Tibial artery (tissue), 4 donors: ENCODE results near the gene LSMEM2.
A peak's percentile ranks its signal among the peaks of the same experiment; 100 is the strongest.

ENCODE experiments used
- DNase-seq, 2 donors: peaks; one replicate each; pipeline ENCODE4 v3.0.0-alpha.2; 2019
- H3K27ac ChIP-seq, 2 donors: fragments of 200-600 bp; sonication (generic) in 1 of 2; 1 replicate in 1 of 2; 2 replicates in 1 of 2; pipeline ENCODE4 v1.5.1; 2018 to 2019; ENCODE audit warnings: mild to moderate bottlenecking in 1 of 2
- H3K27me3 ChIP-seq, 2 donors: fragments of 200-600 bp; sonication (generic) in 1 of 2; one replicate each; pipeline versions ENCODE4 v1.5.1 to v1.6.0; 2016 to 2019
- H3K36me3 ChIP-seq, 3 donors: fragments of 200-600 bp; sonication (generic) in 2 of 3; one replicate each; pipeline ENCODE4 v1.5.1; 2016 to 2019; ENCODE audit warnings: mild to moderate bottlenecking in 2 of 3
- H3K4me1 ChIP-seq, 4 donors: fragments of 200-600 bp; sonication (generic) in 2 of 4; 1 replicate in 3 of 4; 2 replicates in 1 of 4; pipeline ENCODE4 v1.5.1; 2016 to 2019
- H3K4me3 ChIP-seq, 2 donors: fragments of 200-600 bp; sonication (generic) in 1 of 2; 1 replicate in 1 of 2; 2 replicates in 1 of 2; pipeline ENCODE4 v1.5.1; 2018 to 2019; ENCODE audit warnings: mild to moderate bottlenecking in 2 of 2
- H3K9me3 ChIP-seq, 3 donors: fragments of 200-600 bp; sonication (generic) in 1 of 3; one replicate each; pipeline ENCODE4 v1.5.1; 2016 to 2019
- CTCF ChIP-seq, 2 experiments: fragments of 200-600 bp in 1 of 2; fragments of 450-650 bp in 1 of 2; IDR thresholded peaks; one replicate each; pipeline ENCODE4 v1.5.1; 2017 to 2019; ENCODE audit warnings: antibody characterized with exemption in 2 of 2, mild to moderate bottlenecking in 1 of 2, moderate library complexity in 1 of 2
- intact Hi-C: fragments of 100-400 bp; cut with DNase I; formaldehyde crosslinking; loops from one replicate; pipeline ENCODE4 v1.15.0; 2023; ENCODE audit warnings: low total_unique reads

The LSMEM2 gene

GRCh38 chr3:50232303-50232702, 46.6 kb upstream of the LSMEM2 start:
- Histone ChIP-seq H3K27me3 (no peaks in the 10 kb centered on the region), H3K4me3 (no peak overlapping the region), H3K36me3 (no peaks in the 10 kb centered on the region), H3K4me1 (peaks cover 0 to 30% (median 11%) of the 10 kb centered on the region in 4 donors), H3K27ac (no peak overlapping the region), H3K9me3 (no peaks in the 10 kb centered on the region)
- intact Hi-C loops, result no loop called here
- DNase-seq, result no peak
- TF ChIP-seq CTCF (IDR thresholded peaks at IDR 0.05), result no peak

- H3K4me1 ChIP-seq, result peaks cover 0 to 32% (median 6%) of the 10 kb centered on the region in 4 donors
- H3K27me3 ChIP-seq, result no peaks in the 10 kb centered on the region
- DNase-seq, result no peak
- intact Hi-C loops, result no loop called here
- no peak overlapping the region for H3K4me3 ChIP-seq
- no peak for TF ChIP-seq CTCF (IDR thresholded peaks at IDR 0.05)
- no peak overlapping the region for H3K27ac ChIP-seq
- no peaks in the 10 kb centered on the region for H3K9me3 ChIP-seq
- no peaks in the 10 kb centered on the region for H3K36me3 ChIP-seq
Observed at GRCh38 chr3:50233176-50233575, 45.7 kb upstream of the LSMEM2 start.

- H3K4me1 ChIP-seq, result peaks cover 0 to 51% (median 30%) of the 10 kb centered on the region in 4 donors
- H3K36me3 ChIP-seq, result peaks cover 0 to 13% (median 0%) of the 10 kb centered on the region in 3 donors
- peak within 1 kb of the TSS; percentile 90 to 92 for H3K27ac ChIP-seq
- H3K4me3 ChIP-seq, result peak within 1 kb of the TSS; percentile 82 to 87
- intact Hi-C loops, result no loop called here
- DNase-seq, result peak; percentile 99 to 100
- no peak for TF ChIP-seq CTCF (IDR thresholded peaks at IDR 0.05)
- no peaks in the 10 kb centered on the region for H3K27me3 ChIP-seq
- no peaks in the 10 kb centered on the region for H3K9me3 ChIP-seq
Observed at GRCh38 chr3:50235716-50236483, 43.0 kb upstream of the LSMEM2 start, which contains the start of gene GNAI2. Gene GNAI2, plus strand, starts transcription at chr3:50236204. Its CDS starts 132 bp downstream, at chr3:50236336.

GRCh38 chr3:50236484-50237132, 42.3 kb upstream of the LSMEM2 start:
- Histone ChIP-seq H3K9me3 (no peaks in the 10 kb centered on the region), H3K4me3 (peak overlapping the region; percentile 82 to 87), H3K4me1 (peaks cover 0 to 58% (median 37%) of the 10 kb centered on the region in 4 donors), H3K36me3 (peaks cover 0 to 13% (median 0%) of the 10 kb centered on the region in 3 donors), H3K27me3 (no peaks in the 10 kb centered on the region), H3K27ac (peak overlapping the region; percentile 86 to 92)
- intact Hi-C loops, result no loop called here
- no peak for TF ChIP-seq CTCF (IDR thresholded peaks at IDR 0.05)
- no peak for DNase-seq

GRCh38 chr3:50237133-50237651, 41.7 kb upstream of the LSMEM2 start:
- no peak for TF ChIP-seq CTCF (IDR thresholded peaks at IDR 0.05)
- Histone ChIP-seq H3K9me3 (no peaks in the 10 kb centered on the region), H3K4me3 (peak overlapping the region; percentile 82 to 87), H3K27me3 (no peaks in the 10 kb centered on the region), H3K36me3 (peaks cover 0 to 13% (median 0%) of the 10 kb centered on the region in 3 donors), H3K27ac (peak overlapping the region; percentile 86 to 92), H3K4me1 (peaks cover 0 to 64% (median 43%) of the 10 kb centered on the region in 4 donors)
- intact Hi-C loops, result no loop called here
- DNase-seq, result peak in 1 of 2 donors; percentile 76
